D721Med (cell line): ENCODE results near the gene GRM7.

Experiments used
- DNase-seq: peaks from one replicate; pipeline ENCODE4 v3.0.0; 2011; ENCODE audit warnings: low spot score; ENCODE audit not compliant: insufficient read length
- FAIRE-seq: peaks from 2 replicates; lab custom pipeline; 2011; peaks lifted over from hg19 to GRCh38; lab: Jason Lieb, UNC
- TF ChIP-seq, protein P1 (sequence below): IDR thresholded peaks from 2 replicates; pipeline ENCODE4 v1.5.1; 2012; ENCODE audit warnings: mild to moderate bottlenecking, control low read depth; ENCODE audit not compliant: insufficient read depth; ENCODE audit errors: missing control alignments

Gene GRM7

GRCh38 chr3:7444886-7445285 is 584.0 kb downstream of the GRM7 start:
- FAIRE-seq, result no peak
- TF ChIP-seq, protein P1, sequence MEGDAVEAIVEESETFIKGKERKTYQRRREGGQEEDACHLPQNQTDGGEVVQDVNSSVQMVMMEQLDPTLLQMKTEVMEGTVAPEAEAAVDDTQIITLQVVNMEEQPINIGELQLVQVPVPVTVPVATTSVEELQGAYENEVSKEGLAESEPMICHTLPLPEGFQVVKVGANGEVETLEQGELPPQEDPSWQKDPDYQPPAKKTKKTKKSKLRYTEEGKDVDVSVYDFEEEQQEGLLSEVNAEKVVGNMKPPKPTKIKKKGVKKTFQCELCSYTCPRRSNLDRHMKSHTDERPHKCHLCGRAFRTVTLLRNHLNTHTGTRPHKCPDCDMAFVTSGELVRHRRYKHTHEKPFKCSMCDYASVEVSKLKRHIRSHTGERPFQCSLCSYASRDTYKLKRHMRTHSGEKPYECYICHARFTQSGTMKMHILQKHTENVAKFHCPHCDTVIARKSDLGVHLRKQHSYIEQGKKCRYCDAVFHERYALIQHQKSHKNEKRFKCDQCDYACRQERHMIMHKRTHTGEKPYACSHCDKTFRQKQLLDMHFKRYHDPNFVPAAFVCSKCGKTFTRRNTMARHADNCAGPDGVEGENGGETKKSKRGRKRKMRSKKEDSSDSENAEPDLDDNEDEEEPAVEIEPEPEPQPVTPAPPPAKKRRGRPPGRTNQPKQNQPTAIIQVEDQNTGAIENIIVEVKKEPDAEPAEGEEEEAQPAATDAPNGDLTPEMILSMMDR, result no peak
- DNase-seq, result no peak

GRCh38 chr3:7445331-7445730 is 584.4 kb downstream of the GRM7 start:
- FAIRE-seq (no peak), DNase-seq (no peak)
- TF ChIP-seq, protein P1, result no peak

DNA sequence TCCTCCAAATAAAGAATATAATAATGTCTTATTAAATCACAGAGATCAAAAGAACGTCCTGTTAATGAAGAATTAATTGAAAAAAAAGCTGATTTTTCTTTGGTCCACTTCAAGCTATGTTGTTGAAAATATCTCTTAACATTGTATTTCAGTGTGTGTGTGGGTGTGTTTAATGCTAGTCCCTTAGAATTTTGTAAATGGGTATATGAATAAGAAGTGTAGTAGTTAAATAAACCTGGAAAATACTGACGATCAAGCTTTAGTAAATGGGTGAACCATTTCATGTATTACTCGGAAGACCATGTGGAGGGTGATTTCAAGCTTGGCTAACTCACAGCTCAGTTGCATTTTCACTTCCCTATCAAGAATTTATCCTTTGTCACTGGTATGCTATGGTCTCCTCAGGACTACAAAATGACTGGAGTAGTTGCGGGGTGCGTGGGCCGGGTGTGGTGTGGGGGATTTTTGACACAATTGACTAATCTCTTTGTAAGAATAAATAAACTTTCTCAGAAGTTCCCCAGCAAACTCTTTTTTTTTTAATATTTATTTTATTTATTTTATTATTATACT is 586.4 kb downstream of the GRM7 start:
- no peak for FAIRE-seq
- no peak for DNase-seq
- TF ChIP-seq, protein P1, result no peak

GRCh38 chr3:7456386-7456785 is 595.5 kb downstream of the GRM7 start:
- FAIRE-seq (no peak), DNase-seq (no peak)
- TF ChIP-seq, protein P1, result no peak

GRCh38 chr3:7461202-7461825 is 600.4 kb downstream of the GRM7 start:
- DNase-seq (no peak), FAIRE-seq (no peak)

DNA sequence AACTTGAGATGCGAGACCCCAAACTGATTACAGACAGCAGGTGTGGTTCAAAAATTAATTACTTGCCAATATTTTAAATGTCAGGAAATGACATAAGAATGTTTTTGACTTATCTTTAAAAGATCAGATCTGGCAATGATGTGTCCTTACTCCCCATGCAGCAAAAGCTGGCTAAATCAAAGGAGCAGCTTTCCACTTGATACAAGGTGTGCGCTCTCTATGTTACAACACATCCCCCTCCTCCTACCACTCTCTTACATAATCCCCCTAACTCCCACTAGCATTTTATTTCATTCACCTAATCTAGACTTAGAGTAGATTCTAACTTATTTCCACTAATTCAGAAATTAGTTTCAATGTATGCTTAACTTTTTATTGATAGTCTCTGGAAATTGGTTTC is 609.0 kb downstream of the GRM7 start:
- FAIRE-seq (no peak), DNase-seq (no peak)
- TF ChIP-seq, protein P1, result no peak

More at GRCh38 chr3:7461202-7461825, 600.4 kb downstream of the GRM7 start:
- TF ChIP-seq, protein P1, result no peak

- DNase-seq (no peak), FAIRE-seq (no peak)
- TF ChIP-seq, protein P1, result no peak
Measured at GRCh38 chr3:7484636-7485035, 623.7 kb downstream of the GRM7 start.
